GM18858 (cell line): ENCODE measurements around the gene DEFB121.
"Not testable (repeated sequence)": the region's sequence is repeated elsewhere in the genome, so short reads cannot be mapped to it uniquely, and the experiment has no call there.

Experiments
- ATAC-seq: cut with Tn5 transposase; IDR thresholded peaks from one replicate; pipeline ENCODE4 v1.9.1; 2021; ENCODE audit not compliant: unreplicated experiment

Gene DEFB121, protein sequence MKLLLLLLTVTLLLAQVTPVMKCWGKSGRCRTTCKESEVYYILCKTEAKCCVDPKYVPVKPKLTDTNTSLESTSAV

DNA sequence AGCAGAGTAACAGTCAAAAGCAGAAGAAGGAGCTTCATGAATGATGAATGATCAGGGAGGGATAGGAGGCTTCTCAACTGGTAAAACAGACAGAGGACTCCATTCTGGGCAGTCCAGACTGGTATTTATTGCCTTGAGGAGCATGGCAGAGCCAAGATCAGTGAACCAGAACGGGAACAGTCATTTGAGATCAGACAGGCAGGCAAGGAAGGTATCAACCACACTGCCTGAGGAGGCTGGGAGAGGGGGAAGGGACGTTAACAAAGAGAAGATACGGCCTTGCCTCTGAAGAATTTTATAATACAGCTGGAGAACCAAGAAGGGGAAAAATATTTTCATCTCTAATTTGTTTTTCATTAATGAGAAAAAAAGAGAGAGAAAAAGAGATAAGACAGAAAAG lies at the start of gene DEFB121:
TSS of gene DEFB121 (minus strand) at position 101 of the 400 bp plus-strand sequence. CDS start at position 38, 63 bp downstream.
- no peak for ATAC-seq

DNA sequence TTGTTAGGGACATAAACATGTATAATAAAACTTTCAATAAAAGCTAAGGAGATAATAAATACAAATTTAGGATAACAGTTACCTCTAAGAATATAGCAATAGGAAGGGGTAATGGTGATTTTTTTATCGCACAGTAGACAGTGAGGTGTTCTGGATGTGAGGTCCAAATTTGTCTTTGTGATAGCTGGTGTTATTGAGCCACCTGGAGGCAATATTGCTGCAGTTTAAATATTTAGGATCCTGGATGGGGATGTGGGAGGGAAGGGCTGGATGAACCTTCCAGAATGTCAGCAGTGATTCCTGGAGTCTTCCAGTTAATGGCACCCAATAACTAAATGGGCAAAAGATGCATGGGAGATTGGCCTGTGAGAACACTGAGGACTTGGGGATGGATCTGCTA lies 48.3 kb upstream of the DEFB121 start:
- no peak for ATAC-seq

DNA sequence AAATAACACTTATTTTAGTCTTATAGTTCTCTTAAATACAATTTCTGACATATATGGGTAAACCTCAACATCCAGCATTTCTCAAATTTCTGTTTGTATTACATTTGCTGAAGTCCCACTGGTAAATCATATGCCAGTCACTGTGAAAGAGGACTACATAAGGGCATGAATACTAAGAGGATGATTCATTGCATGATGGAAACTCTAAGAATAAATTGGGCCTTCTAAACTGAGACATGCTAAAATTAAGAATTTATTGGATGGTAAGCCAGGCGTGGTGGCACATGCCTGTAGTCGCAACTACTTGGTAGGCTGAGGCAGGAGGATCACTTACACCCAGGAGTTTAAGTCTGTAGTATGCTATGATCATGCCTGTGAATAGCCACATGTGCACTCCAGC lies 46.6 kb upstream of the DEFB121 start:
- ATAC-seq: no peak

DNA sequence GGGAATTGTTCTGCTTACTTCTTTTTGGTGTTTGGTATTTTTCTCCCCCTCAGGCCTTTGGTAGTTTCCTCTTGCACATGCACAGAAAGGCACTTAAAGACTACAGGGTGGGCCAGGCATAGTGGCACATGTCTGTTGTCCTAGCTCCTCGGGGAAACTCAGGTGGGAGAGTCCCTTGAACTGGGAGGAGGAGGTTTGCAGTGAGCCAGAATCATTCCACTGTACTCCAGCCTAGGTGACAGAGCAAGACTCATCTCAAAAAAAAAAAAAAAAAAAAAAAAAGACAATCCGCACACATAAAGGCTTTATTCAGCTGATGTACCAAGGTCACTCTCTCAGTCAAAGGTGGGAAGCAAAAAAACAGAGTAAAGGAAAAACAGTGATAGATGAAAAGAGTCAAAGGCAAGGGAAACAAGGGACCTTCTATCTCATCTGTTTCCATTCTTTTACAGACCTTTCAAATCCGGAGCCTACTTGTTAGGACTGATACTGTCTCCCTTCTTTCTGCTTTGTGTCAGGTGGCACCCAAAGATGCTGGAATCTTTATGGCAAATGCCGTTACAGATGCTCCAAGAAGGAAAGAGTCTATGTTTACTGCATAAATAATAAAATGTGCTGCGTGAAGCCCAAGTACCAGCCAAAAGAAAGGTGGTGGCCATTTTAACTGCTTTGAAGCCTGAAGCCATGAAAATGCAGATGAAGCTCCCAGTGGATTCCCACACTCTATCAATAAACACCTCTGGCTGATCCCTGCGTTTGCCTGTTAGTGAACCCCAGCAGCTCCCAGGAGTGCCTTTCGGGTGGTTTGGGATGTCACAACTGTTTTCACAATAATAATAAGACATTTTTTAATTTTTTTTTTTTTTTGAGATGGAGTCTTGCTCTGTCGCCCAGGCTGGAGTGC lies 43.7 kb upstream of the DEFB121 start:
- no peak for ATAC-seq

DNA sequence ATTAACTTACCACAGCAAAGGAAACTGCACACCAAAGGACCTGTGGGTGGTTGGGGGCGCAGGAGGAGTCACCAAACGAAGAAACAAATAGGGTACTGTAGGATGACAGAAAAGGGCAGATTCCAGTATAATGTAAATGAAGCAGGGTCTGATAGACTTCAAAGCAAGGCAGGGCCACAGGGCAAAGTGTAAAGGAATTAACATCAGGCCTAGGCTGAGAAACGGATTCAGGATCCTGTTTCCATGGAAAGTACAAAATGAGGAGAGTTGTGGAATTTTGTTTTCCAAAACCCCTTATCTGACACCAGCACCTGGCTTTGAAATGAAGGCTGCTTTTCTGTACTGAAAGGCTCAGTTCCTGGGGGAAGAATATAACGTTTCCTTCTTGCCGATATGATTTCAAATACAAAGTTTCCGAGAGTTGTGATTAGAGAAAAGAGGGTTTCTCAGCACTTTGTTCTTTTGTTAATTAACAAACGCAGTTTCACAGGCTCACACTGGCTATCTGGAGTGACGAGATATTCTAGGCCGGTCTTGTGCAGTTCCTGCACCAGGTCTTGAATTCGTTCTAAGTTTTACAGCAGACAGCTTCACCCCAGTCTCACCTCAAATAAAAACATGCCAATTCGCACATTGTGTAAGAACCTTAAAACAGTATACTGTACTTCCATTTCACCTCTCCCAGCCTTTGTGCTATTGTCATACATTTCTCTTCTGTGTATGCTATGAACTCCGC lies 40.2 kb upstream of the DEFB121 start:
- no peak for ATAC-seq

DNA sequence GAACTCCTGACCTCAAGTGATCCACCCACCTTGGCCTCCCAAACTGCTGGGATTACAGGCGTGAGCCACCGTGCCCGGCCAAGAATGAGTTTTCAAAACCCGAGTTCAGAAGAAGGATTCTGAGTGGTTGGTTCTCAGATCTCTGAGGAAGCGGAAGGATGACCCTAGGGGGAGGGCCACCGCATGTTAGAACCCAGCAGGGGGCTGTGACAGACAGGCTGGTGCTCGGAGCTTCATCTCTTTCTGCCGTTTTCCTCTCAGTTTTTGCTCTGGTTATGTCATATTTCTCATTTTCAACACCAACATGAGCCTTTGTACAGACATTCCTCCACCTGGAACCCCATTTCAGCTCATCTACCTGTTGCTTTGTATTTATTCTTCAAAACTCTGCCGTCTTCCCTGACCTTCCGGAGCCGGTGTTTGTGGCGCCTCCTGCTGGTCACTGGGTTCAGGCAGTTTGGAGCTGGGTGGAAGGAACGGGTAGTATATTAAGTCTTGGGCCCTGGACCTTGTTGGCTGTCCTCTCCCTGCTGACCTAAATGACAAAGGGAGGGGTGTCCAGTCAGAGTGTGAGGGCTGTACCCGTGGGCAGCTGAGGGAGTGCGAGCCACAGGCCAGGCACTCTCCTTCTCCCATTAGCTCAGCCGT lies 34.1 kb upstream of the DEFB121 start, which contains the start of gene DEFB123:
TSS of gene DEFB123 (plus strand) at position 621 of the 648 bp plus-strand sequence. CDS start 67 bp downstream, outside the sequence.
- ATAC-seq: no peak

DNA sequence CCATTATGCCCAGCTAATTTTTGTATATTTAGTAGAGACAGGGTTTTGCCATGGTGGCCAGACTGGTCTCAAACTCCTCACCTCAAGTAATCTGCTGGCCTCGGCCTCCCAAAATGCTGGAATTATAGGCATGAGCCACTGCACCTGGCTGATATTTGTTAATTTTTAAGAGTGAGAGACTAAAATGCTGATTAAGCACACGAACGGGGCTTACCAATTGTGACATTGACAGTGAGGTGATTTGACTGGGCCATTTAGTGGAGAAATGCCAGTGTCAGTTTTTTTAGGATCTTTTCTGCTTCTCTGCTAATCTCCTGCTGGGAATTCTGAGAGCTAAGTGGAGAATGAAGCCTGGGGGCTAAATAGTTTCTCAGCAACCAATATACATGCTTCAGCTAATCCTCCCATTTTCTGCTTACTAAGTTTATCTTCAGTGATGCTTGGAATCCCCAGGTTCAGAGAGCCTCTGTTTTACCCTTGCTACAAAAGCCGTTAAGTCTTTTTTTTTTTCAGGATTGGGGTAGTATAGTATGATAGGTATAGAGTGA lies 24.6 kb upstream of the DEFB121 start:
- ATAC-seq: no peak

DNA sequence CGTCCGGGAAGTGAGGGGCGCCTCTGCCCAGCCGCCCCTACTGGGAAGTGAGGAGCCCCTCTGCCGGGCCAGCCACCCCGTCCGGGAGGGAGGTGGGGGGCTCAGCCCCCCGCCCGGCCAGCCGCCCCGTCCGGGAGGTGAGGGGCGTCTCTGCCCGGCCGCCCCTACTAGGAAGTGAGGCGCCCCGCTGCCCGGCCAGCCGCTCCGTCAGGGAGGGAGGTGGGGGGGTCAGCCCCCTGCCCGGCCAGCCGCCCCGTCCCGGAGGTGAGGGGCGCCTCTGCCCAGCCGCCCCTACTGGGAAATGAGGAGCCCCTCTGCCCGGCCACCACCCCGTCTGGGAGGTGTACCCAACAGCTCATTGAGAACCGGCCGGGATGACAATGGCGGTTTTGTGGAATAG lies 21.6 kb upstream of the DEFB121 start:
- ATAC-seq: not testable (repeated sequence)

DNA sequence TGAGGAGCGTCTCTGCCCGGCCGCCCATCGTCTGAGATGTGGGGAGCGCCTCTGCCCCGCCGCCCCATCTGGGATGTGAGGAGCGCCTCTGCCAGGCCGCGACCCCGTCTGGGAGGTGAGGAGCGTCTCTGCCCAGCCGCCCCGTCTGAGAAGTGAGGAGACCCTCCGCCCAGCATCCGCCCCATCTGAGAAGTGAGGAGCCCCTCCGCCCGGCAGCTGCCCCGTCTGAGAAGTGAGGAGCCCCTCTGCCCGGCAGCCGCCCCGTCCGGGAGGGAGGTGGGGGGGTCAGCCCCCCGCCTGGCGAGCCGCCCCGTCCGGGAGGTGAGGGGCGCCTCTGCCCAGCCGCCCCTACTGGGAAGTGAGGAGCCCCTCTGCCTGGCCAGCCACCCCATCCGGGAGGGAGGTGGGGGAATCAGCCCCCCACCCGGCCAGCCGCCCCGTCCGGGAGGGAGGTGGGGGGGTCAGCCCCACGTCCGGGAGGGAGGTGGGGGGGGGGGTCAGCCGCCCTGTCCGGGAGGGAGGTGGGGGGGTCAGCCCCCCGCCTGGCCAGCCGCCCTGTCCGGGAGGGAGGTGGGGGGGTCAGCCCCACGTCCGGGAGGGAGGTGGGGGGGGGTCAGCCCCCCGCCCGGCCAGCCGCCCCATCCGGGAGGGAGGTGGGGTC lies 21.0 kb upstream of the DEFB121 start:
- not testable (repeated sequence) for ATAC-seq

DNA sequence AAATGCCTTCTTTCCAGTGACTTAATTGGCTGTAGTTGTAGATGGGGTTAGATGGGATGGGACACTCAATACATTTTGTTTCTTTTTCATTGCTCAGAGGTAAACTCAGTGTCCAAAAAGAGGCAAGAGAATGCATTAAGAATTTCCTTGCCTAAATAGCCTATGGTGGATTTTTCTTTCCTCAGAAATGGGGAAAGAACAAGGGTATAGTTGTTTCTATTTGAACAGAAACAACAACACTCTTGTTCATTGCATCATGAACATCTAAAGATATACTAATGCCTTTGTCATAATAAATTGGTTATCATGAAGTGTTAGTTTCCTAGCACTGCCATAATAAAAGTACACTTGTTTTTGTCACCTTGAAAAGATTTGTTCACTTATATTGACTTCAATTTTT lies 19.8 kb upstream of the DEFB121 start:
- ATAC-seq: no peak

DNA sequence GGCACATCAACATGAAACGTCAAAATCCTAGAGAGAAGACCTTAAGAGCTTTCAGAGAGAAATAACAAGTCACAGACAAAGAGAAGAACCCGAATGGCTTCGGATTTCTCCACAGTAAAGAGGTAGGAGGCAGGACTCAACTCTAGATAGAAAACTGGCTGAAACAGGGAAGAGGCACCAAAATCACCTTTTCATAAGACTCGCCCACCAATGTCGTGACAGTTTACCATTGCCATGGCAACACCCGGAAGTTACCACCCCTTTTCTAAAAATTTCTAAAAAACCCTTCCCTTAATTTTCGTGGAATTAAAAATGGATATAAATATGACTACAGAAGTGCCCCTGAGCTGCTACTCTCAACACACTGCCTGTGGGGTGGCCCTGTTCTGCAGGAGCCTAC lies 12.3 kb upstream of the DEFB121 start:
- no peak for ATAC-seq

DNA sequence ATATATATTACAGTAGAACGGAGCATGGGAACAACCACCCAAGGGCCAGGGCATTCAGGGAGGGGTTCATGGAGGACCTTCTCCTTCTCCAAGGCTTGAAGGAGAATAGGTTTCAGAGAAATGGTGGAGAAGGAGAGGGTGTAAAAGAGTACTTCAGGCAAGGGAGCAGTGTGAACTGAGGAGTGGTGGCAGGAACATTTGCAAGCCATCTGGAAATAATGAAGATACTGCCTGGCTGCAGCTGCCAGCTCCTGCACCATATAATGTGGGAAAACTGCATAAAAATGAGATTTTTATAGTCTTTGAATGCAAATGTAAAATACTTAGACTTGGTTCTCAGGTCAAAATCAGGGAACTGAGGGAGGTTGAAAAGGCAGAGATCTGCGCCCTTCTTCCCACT lies 9.6 kb upstream of the DEFB121 start:
- ATAC-seq: no peak

DNA sequence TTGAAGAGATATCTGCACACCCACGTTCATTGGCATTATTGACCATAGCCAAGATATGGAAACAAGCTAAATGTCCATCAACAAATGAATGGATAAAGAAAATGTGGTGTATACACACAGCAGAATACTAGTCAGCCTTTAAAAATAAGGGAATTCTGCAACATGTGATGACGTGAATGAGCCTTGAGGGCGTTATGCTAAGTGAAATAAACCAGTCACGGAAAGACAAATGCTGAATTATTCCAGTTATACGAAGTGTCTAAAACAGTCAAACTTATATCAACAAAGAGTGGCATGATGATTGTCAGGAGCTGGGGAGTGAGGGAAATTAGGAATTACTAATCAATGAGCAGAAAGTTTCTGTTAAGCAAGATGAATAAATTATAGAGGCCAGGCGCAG lies 8.4 kb upstream of the DEFB121 start:
- ATAC-seq: no peak

DNA sequence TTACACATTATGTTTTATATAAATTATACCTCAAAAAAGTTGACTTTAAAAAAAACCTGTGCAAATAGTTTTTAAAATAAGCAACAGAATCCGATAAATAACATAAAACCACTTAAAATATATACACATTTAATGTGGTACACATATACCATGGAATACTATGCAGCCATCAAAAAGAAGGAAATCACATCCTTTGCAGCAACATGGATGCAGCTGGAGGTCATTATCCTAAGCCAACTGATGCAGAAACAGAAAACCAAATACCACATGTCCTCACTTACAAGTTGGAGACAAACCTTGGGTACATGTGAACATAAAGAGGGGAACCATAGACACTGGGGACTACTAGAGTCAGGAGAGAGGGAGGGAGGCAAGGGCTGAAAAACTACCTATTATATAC lies 4.0 kb upstream of the DEFB121 start:
- ATAC-seq: no peak

DNA sequence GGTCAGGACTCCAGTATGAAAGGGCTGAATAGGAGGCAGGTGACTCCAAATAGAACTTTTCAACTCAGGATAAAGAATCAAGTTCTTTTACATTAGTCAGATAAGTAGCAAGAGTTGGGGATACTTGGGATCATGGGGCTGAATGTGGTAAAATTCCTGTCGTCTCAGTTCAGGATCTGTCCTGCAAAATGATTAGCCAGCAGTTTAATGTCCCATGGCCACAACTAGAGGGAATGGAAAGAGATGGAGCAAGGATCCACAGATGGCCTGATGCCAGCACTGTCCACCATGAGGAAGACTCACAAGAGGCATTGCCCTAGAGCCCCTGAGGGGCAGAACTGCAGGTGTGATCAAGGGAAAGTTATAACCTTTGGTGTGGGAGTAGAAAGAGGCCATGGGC lies 2.1 kb downstream of the DEFB121 start:
- ATAC-seq: no peak

DNA sequence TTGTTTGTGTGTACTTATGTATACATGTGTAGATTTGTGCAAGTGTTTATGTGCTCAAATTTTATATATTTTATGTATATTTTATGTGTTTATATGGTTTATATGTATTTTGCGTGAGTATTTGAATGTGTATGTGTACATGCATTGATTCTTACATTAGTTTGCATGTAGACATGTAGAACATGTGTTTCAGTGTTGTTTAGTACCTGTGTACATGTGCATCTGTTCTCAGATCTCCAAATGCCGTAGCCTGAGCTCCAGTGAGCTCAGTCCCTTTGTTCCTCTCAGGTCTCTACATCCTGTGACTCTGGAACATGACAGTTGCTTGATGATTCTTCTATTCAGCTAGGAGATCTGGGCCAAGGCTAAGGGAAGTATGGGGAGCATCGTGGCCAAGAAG lies 11.1 kb downstream of the DEFB121 start:
- ATAC-seq: no peak

DNA sequence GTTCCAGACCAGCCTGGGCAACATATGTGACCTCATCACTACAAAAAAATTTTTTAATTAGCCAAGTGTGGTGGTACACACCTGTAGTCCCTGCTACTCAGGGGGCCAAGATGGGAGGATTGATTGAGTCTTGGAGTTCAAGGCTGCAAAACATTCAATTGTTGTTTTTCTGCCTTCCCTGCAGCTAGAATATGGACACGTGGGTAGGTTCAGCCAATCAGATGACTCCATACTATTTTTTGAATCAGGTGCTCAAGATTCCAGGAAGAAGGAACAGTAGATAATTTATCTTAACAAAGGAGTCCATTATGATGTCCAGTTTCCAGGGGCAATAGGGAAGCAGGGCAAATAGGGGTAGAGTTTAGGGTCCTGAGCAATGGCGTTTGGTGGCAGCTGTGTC lies 13.2 kb downstream of the DEFB121 start:
- no peak for ATAC-seq

DNA sequence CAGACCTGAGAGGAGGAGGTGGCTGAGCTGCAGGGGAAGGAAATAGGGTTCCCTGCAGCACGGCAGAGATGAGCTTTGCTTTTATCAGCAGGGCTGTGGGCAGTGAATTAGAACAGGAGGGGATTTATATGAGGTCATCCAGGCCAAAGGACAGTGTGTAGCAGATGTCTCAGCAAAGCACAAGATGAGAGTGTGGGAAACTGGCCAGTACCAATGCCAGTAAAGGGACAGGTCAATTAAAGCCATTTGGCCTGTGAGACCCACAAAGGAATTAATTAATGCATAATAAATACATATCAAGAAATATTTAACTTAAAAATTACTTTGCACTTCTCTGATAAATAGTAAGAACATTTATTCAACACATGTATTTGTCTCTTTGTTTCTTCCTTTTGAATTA lies 15.5 kb downstream of the DEFB121 start, which contains the start of gene DEFB119:
TSS of gene DEFB119 (minus strand) at position 101 of the 400 bp plus-strand sequence. CDS start 107 bp downstream, outside the sequence.
- no peak for ATAC-seq

DNA sequence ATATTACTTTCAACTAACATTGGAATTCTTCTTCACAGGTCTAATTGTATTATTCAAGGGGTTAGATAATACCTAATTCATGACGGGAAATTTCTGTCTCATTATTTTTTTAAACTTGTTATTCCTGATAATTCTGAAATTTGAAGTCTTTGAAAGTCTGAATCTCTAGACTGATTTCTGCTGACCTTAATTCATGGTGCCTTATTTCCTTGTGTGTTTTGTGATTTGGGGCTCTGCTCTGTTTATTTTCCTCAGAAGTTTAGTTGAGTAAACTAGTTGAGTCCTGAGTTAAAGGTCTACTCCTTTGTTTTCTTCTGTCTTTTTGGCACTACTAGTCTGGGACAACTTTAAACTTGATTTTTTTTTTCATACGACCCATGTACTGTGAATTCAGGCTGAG lies 31.7 kb downstream of the DEFB121 start:
- no peak for ATAC-seq

DNA sequence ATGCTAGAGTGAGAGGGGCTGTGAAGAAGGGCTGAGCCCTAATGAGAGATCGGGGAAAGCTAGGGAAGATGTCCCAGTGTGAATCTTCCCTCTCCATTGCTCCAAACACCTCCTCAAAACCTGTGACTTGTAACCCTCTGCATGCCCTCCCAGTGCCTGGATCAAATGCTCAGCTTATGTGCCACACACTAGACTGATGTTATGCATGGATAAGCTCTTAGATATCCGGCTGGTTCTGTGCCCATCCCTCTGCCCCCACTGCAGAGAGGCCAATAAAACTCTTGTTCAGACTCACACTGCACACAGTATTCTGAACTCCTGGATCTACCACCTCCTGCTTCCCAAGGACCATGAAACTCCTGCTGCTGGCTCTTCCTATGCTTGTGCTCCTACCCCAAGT lies 37.7 kb downstream of the DEFB121 start, which contains the start of gene DEFB118:
TSS of gene DEFB118 (plus strand) at position 301 of the 400 bp plus-strand sequence. CDS start at position 351, 50 bp downstream.
- no peak for ATAC-seq
